Measurements from ENCODE around the gene DONSON.

The DONSON gene

GRCh38 chr21:33587792-33588484 is 546 bp downstream of the DONSON start:
- Histone ChIP-seq H3K4me3 (ENCODE audit: low read length) (peak overlapping the region; percentile 85), H3K27me3 (ENCODE audit: insufficient read depth, low read length, poor library complexity) (no peaks in the 10 kb centered on the region), H3K18ac (ENCODE audit: low read length) (peak overlapping the region; percentile 94), H3K27ac (ENCODE audit: low read depth, low read length) (peak overlapping the region; percentile 64), H2BK15ac (replicated peaks; ENCODE audit: low read depth) (no peak overlapping the region), H3K23ac (ENCODE audit: low read length) (no peak overlapping the region), H3K79me2 (ENCODE audit: control insufficient read depth, insufficient read depth, low read length) (peaks cover 4% of the 10 kb centered on the region), H2BK120ac (ENCODE audit: low read depth, low read length) (no peak overlapping the region), H3K4me1 (ENCODE audit: control insufficient read depth, low read depth, low read length) (peaks cover 2% of the 10 kb centered on the region), H3K4ac (ENCODE audit: low read depth, low read length) (peak overlapping the region; percentile 76), H3K36me3 (ENCODE audit: control insufficient read depth, insufficient read depth, low read length) (no peaks in the 10 kb centered on the region), H3K56ac (ENCODE audit: low read length) (peak overlapping the region; percentile 93), H2BK5ac (ENCODE audit: low read length) (no peak overlapping the region), H3K9ac (ENCODE audit: low read length) (peak overlapping the region; percentile 92), H4K8ac (ENCODE audit: low read depth, low read length) (peak overlapping the region; percentile 81), H3K79me1 (ENCODE audit: low read length) (peaks cover 2% of the 10 kb centered on the region), H4K5ac (ENCODE audit: low read length) (no peak overlapping the region), H2AK5ac (ENCODE audit: low read length) (no peak overlapping the region), H3K4me2 (ENCODE audit: low read length) (peak overlapping the region; percentile 82)
- no CpG with 5 or more reads among the region's 57 CpGs for WGBS (ENCODE audit: extremely low coverage, insufficient coverage, low lambda C conversion rate)
- DNase-seq: peak; percentile 51

GRCh38 chr21:33586927-33587326 is 1.6 kb downstream of the DONSON start:
- H3K23ac ChIP-seq (ENCODE audit: low read length): no peak overlapping the region
- H3K27me3 ChIP-seq (ENCODE audit: insufficient read depth, low read length, poor library complexity): no peaks in the 10 kb centered on the region
- no peak overlapping the region for H3K27ac ChIP-seq (ENCODE audit: low read depth, low read length)
- peak overlapping the region; percentile 4 for H3K4me2 ChIP-seq (ENCODE audit: low read length)
- H3K4me1 ChIP-seq (ENCODE audit: control insufficient read depth, low read depth, low read length): peaks cover 2% of the 10 kb centered on the region
- H3K18ac ChIP-seq (ENCODE audit: low read length): no peak overlapping the region
- no peak overlapping the region for H2BK5ac ChIP-seq (ENCODE audit: low read length)
- peak overlapping the region; percentile 43 for H3K9ac ChIP-seq (ENCODE audit: low read length)
- H3K36me3 ChIP-seq (ENCODE audit: control insufficient read depth, insufficient read depth, low read length): no peaks in the 10 kb centered on the region
- no peak overlapping the region for H2AK5ac ChIP-seq (ENCODE audit: low read length)
- no peak overlapping the region for H3K4me3 ChIP-seq (ENCODE audit: low read length)
- no peak overlapping the region for H4K8ac ChIP-seq (ENCODE audit: low read depth, low read length)
- H3K4ac ChIP-seq (ENCODE audit: low read depth, low read length): no peak overlapping the region
- no peak overlapping the region for H4K5ac ChIP-seq (ENCODE audit: low read length)
- H3K56ac ChIP-seq (ENCODE audit: low read length): peak overlapping the region; percentile 30
- H3K79me1 ChIP-seq (ENCODE audit: low read length): peaks cover 2% of the 10 kb centered on the region
- WGBS (ENCODE audit: extremely low coverage, insufficient coverage, low lambda C conversion rate): no CpG with 5 or more reads among the region's 6 CpGs
- peaks cover 4% of the 10 kb centered on the region for H3K79me2 ChIP-seq (ENCODE audit: control insufficient read depth, insufficient read depth, low read length)
- H2BK120ac ChIP-seq (ENCODE audit: low read depth, low read length): no peak overlapping the region
- no peak overlapping the region for H2BK15ac ChIP-seq (replicated peaks; ENCODE audit: low read depth)
- no peak for DNase-seq

GRCh38 chr21:33584455-33584854 is 4.0 kb downstream of the DONSON start:
- peaks cover 2% of the 10 kb centered on the region for H3K4me1 ChIP-seq (ENCODE audit: control insufficient read depth, low read depth, low read length)
- H4K8ac ChIP-seq (ENCODE audit: low read depth, low read length): no peak overlapping the region
- no peak overlapping the region for H3K9ac ChIP-seq (ENCODE audit: low read length)
- DNase-seq: no peak
- no peak overlapping the region for H3K18ac ChIP-seq (ENCODE audit: low read length)
- H3K27ac ChIP-seq (ENCODE audit: low read depth, low read length): no peak overlapping the region
- no peak overlapping the region for H2BK15ac ChIP-seq (replicated peaks; ENCODE audit: low read depth)
- H2AK5ac ChIP-seq (ENCODE audit: low read length): no peak overlapping the region
- H2BK5ac ChIP-seq (ENCODE audit: low read length): no peak overlapping the region
- peaks cover 4% of the 10 kb centered on the region for H3K79me2 ChIP-seq (ENCODE audit: control insufficient read depth, insufficient read depth, low read length)
- H3K4me3 ChIP-seq (ENCODE audit: low read length): no peak overlapping the region
- H3K23ac ChIP-seq (ENCODE audit: low read length): no peak overlapping the region
- H3K56ac ChIP-seq (ENCODE audit: low read length): no peak overlapping the region
- WGBS (ENCODE audit: extremely low coverage, insufficient coverage, low lambda C conversion rate): no CpG with 5 or more reads among the region's 3 CpGs
- H2BK120ac ChIP-seq (ENCODE audit: low read depth, low read length): no peak overlapping the region
- peaks cover 2% of the 10 kb centered on the region for H3K79me1 ChIP-seq (ENCODE audit: low read length)
- no peak overlapping the region for H3K4ac ChIP-seq (ENCODE audit: low read depth, low read length)
- H3K27me3 ChIP-seq (ENCODE audit: insufficient read depth, low read length, poor library complexity): no peaks in the 10 kb centered on the region
- no peaks in the 10 kb centered on the region for H3K36me3 ChIP-seq (ENCODE audit: control insufficient read depth, insufficient read depth, low read length)
- no peak overlapping the region for H3K4me2 ChIP-seq (ENCODE audit: low read length)
- H4K5ac ChIP-seq (ENCODE audit: low read length): no peak overlapping the region

GRCh38 chr21:33578959-33579542 is 9.4 kb downstream of the DONSON start:
- WGBS (ENCODE audit: extremely low coverage, insufficient coverage, low lambda C conversion rate): no CpG with 5 or more reads among the region's 7 CpGs
- H4K8ac ChIP-seq (ENCODE audit: low read depth, low read length): no peak overlapping the region
- no peak overlapping the region for H3K23ac ChIP-seq (ENCODE audit: low read length)
- no peak overlapping the region for H3K9ac ChIP-seq (ENCODE audit: low read length)
- no peak overlapping the region for H4K5ac ChIP-seq (ENCODE audit: low read length)
- no peaks in the 10 kb centered on the region for H3K4me1 ChIP-seq (ENCODE audit: control insufficient read depth, low read depth, low read length)
- H3K27me3 ChIP-seq (ENCODE audit: insufficient read depth, low read length, poor library complexity): no peaks in the 10 kb centered on the region
- H2BK120ac ChIP-seq (ENCODE audit: low read depth, low read length): no peak overlapping the region
- H3K18ac ChIP-seq (ENCODE audit: low read length): no peak overlapping the region
- H3K36me3 ChIP-seq (ENCODE audit: control insufficient read depth, insufficient read depth, low read length): peaks cover 2% of the 10 kb centered on the region
- H3K27ac ChIP-seq (ENCODE audit: low read depth, low read length): no peak overlapping the region
- no peak overlapping the region for H3K4me3 ChIP-seq (ENCODE audit: low read length)
- no peak overlapping the region for H2AK5ac ChIP-seq (ENCODE audit: low read length)
- H2BK15ac ChIP-seq (replicated peaks; ENCODE audit: low read depth): no peak overlapping the region
- H3K4ac ChIP-seq (ENCODE audit: low read depth, low read length): no peak overlapping the region
- H2BK5ac ChIP-seq (ENCODE audit: low read length): no peak overlapping the region
- no peaks in the 10 kb centered on the region for H3K79me1 ChIP-seq (ENCODE audit: low read length)
- no peak for DNase-seq
- no peak overlapping the region for H3K4me2 ChIP-seq (ENCODE audit: low read length)
- H3K79me2 ChIP-seq (ENCODE audit: control insufficient read depth, insufficient read depth, low read length): no peaks in the 10 kb centered on the region
- peak overlapping the region; percentile 56 for H3K56ac ChIP-seq (ENCODE audit: low read length)

DNA sequence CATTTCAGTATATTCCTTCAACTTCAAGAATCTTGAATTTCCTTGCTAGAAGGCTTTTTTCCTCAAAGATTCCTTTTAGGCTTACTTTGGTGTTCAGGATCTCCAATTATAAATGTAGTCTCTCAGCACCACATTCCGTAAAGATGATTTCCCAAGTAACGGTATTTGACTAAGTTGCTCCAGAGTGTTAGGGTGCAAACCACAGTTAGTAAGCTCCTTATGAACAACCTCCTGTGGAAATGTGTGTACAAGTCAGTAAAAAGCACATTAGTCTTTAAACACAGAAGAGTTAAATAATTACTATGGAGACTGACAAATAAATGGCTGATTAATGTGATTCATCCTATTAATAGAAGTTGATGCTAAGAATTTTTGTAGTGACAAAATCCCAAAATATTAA is 10.3 kb downstream of the DONSON start:
- H4K8ac ChIP-seq (ENCODE audit: low read depth, low read length): no peak overlapping the region
- peaks cover 4% of the 10 kb centered on the region for H3K36me3 ChIP-seq (ENCODE audit: control insufficient read depth, insufficient read depth, low read length)
- no CpG with 5 or more reads among the region's 2 CpGs for WGBS (ENCODE audit: extremely low coverage, insufficient coverage, low lambda C conversion rate)
- H2BK15ac ChIP-seq (replicated peaks; ENCODE audit: low read depth): no peak overlapping the region
- no peak overlapping the region for H2BK120ac ChIP-seq (ENCODE audit: low read depth, low read length)
- no peak overlapping the region for H2AK5ac ChIP-seq (ENCODE audit: low read length)
- H3K18ac ChIP-seq (ENCODE audit: low read length): no peak overlapping the region
- no peak overlapping the region for H4K5ac ChIP-seq (ENCODE audit: low read length)
- no peak overlapping the region for H3K4me2 ChIP-seq (ENCODE audit: low read length)
- no peak overlapping the region for H2BK5ac ChIP-seq (ENCODE audit: low read length)
- H3K4me1 ChIP-seq (ENCODE audit: control insufficient read depth, low read depth, low read length): no peaks in the 10 kb centered on the region
- no peaks in the 10 kb centered on the region for H3K79me2 ChIP-seq (ENCODE audit: control insufficient read depth, insufficient read depth, low read length)
- H3K27ac ChIP-seq (ENCODE audit: low read depth, low read length): no peak overlapping the region
- no peak overlapping the region for H3K4me3 ChIP-seq (ENCODE audit: low read length)
- H3K56ac ChIP-seq (ENCODE audit: low read length): no peak overlapping the region
- DNase-seq: no peak
- H3K9ac ChIP-seq (ENCODE audit: low read length): no peak overlapping the region
- no peak overlapping the region for H3K4ac ChIP-seq (ENCODE audit: low read depth, low read length)
- H3K23ac ChIP-seq (ENCODE audit: low read length): no peak overlapping the region
- H3K27me3 ChIP-seq (ENCODE audit: insufficient read depth, low read length, poor library complexity): no peaks in the 10 kb centered on the region
- H3K79me1 ChIP-seq (ENCODE audit: low read length): no peaks in the 10 kb centered on the region

Data from mesendoderm (in vitro differentiated cells).